ENCODE results near the gene SAE1. TPM values are rescaled to one million over a fixed set of nuclear protein-coding genes. Genes with fewer than 3 reads are reported as not detected.

The SAE1 gene
- total and polyA plus RNA-seq, 11 donors: 15.7 to 84.1 (median 49.7) TPM

GRCh38 chr19:47161876-47162489, 31.3 kb downstream of the SAE1 start:
- 78 to 84% (median 82%) methylated on average over 3 of the region's 3 CpGs for WGBS, 4 donors
- H3K9me3 ChIP-seq: no peaks in the 10 kb centered on the region
- peaks cover 0 to 30% (median 15%) of the 10 kb centered on the region in 9 donors for H3K36me3 ChIP-seq
- H3K4me3 ChIP-seq: no peak overlapping the region
- H3K4me1 ChIP-seq: peaks cover 15 to 45% (median 31%) of the 10 kb centered on the region in 12 donors
- H3K27me3 ChIP-seq: no peaks in the 10 kb centered on the region
- DNase-seq: no peak
- intact Hi-C loops (cut with DNase I): no loop called here
- peak overlapping the region in 3 of 12 donors; percentile 6 to 8 (median 6) for H3K27ac ChIP-seq
- ATAC-seq: no peak
- TF ChIP-seq, protein P1, sequence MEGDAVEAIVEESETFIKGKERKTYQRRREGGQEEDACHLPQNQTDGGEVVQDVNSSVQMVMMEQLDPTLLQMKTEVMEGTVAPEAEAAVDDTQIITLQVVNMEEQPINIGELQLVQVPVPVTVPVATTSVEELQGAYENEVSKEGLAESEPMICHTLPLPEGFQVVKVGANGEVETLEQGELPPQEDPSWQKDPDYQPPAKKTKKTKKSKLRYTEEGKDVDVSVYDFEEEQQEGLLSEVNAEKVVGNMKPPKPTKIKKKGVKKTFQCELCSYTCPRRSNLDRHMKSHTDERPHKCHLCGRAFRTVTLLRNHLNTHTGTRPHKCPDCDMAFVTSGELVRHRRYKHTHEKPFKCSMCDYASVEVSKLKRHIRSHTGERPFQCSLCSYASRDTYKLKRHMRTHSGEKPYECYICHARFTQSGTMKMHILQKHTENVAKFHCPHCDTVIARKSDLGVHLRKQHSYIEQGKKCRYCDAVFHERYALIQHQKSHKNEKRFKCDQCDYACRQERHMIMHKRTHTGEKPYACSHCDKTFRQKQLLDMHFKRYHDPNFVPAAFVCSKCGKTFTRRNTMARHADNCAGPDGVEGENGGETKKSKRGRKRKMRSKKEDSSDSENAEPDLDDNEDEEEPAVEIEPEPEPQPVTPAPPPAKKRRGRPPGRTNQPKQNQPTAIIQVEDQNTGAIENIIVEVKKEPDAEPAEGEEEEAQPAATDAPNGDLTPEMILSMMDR (IDR thresholded peaks at IDR 0.05): no peak
- no peak for TF ChIP-seq POLR2A (IDR thresholded peaks at IDR 0.05)

DNA sequence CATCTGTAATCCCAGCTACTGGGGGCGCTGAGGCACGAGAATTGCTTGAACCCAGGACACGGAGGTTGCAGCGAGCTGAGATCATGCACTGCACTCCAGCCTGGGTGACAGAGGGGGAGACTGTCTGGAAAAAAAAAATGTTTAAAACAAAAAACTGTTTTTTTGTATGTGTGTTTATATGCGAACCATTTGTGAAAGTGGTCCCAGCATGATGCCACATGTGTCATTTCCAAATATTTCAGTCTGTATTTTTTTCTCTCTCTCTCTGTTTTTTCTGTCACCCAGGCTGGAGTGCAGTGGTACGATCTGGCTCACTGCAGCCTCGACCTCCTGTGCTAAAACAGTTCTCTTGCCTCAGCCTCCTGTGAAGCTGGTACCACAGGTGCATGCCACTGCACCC, 37.4 kb downstream of the SAE1 start:
- Histone ChIP-seq H3K36me3 (peaks cover 0 to 70% (median 42%) of the 10 kb centered on the region in 9 donors), H3K4me3 (no peak overlapping the region), H3K27ac (no peak overlapping the region), H3K27me3 (no peaks in the 10 kb centered on the region), H3K9me3 (no peaks in the 10 kb centered on the region), H3K4me1 (no peaks in the 10 kb centered on the region)
- 93 to 96% (median 94%) methylated on average over 7 of the region's 7 CpGs for WGBS, 4 donors
- ATAC-seq (no peak), DNase-seq (no peak)
- TF ChIP-seq POLR2A (IDR thresholded peaks at IDR 0.05): no peak
- TF ChIP-seq, protein P1 (IDR thresholded peaks at IDR 0.05): no peak
- intact Hi-C loops (cut with DNase I): no loop called here

DNA sequence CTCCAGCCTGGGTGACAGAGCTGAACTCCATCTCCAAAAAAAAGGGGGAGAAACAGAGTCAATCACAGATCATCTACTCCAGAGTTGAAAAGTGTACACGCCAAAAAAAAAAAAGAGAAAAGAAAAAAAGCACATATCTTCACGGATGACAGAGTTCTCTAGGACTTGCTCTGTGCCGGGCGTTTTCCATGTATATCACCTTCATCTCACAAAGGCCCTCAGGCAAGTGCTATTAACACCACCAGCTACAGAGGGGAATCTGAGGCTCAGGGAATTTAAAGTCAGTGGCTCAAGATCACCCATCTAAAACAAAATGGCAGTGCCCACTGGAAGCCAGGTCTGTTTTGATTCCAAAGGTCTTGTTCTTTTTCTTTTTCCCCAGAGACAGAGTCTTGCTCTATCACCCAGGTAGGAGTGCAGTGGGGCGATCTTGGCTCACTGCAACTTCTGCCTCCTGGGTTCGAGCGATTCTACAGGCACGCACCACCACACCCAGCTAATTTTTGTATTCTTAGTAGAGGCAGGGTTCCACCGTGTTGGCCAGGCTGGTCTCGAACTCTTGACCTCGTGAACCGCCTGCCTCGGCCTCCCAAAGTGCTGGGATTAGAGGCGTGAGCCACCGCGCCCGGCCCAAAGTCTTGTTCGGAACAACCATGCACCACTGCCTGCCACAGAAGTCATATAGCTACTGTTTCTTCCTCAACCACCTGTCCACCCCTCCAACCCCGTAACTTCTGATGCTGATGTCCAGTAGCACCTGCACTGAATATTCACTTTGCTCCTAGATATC, 42.2 kb downstream of the SAE1 start:
- DNase-seq (no peak), ATAC-seq (no peak)
- intact Hi-C loops (cut with DNase I): no loop called here
- Histone ChIP-seq H3K4me1 (peaks cover 8 to 26% (median 19%) of the 10 kb centered on the region in 12 donors), H3K36me3 (peaks cover 0 to 92% (median 50%) of the 10 kb centered on the region in 9 donors), H3K27me3 (no peaks in the 10 kb centered on the region), H3K9me3 (no peaks in the 10 kb centered on the region), H3K4me3 (no peak overlapping the region), H3K27ac (no peak overlapping the region)
- TF ChIP-seq, protein P1 (IDR thresholded peaks at IDR 0.05): no peak
- no peak for TF ChIP-seq POLR2A (IDR thresholded peaks at IDR 0.05)
- WGBS, 4 donors: 92 to 96% (median 94%) methylated on average over 19 of the region's 19 CpGs

DNA sequence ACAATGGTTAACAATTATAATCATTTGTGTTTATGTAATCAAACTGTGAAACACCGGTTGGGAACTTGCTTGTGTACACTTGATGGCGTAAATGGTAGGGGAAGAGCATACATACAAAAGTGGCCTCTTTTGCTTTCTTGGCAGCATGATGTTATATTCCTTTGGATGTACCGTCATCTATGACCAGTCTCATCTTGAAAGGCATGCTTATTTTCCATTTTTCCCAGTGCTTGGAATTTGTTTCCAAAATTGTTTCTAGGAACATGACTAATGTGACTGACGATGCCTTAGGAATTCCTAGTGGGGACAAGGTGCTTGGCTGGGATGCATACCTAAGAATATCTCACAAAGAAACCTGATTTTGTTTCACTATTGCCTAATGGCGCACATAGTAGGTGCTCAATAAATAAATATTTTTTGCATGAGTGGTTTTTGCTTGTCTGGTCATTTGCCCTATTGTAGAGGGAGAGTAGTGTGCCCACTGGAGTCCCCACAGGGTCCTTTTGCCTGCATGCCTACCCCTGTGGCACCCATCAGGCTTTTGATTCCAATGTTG, 45.5 kb downstream of the SAE1 start:
- no peak for TF ChIP-seq POLR2A (IDR thresholded peaks at IDR 0.05)
- TF ChIP-seq, protein P1 (IDR thresholded peaks at IDR 0.05): no peak
- Histone ChIP-seq H3K4me3 (no peak overlapping the region), H3K27ac (peak overlapping the region in 9 of 12 donors; percentile 13 to 78 (median 54)), H3K4me1 (peaks cover 8 to 30% (median 20%) of the 10 kb centered on the region in 12 donors), H3K9me3 (no peaks in the 10 kb centered on the region), H3K36me3 (peaks cover 0 to 84% (median 39%) of the 10 kb centered on the region in 9 donors), H3K27me3 (no peaks in the 10 kb centered on the region)
- 72 to 80% (median 78%) methylated on average over 5 of the region's 5 CpGs for WGBS, 4 donors
- intact Hi-C loops (cut with DNase I): no loop called here
- no peak for DNase-seq
- ATAC-seq: no peak

Data from heart left ventricle (tissue), 16 donors.